ENCODE measurements around the gene SEL1L.
"Not testable (repeated sequence)": the region's sequence is repeated elsewhere in the genome, so short reads cannot be mapped to it uniquely, and the experiment has no call there.

The SEL1L gene

DNA sequence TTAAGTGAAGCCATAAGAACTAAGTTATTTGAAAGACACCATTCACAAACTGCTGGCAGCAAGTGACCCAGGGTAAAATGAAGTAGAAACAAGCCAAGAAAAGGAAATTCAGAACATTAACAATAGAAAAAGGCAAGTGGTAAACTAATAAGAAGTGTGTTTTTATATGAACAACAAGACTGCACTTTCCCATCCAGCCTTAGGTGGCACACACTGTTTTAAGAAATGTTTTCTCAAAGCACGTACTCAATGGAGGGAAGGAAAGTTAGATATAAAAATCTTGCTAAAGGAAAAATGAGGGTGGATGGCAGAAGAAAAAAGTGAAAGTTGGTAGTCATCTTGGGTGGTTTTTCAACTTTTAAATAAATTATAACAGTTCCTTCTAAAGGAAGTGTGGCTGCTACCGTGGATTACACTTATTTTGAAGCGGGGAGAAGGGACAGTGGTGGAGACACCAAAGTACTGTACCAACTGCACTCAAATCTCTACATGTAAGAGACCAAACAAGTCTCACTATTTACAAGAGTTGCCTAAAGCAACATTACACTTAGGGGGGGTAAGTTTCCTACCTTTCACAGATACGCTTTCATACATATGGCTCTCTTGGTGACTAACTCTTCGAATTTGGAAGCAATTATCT lies 58.8 kb downstream of the SEL1L start:
- in situ Hi-C loops (cut with MboI; ENCODE audit: low sequenced_read_pairs) = no loop called here

DNA sequence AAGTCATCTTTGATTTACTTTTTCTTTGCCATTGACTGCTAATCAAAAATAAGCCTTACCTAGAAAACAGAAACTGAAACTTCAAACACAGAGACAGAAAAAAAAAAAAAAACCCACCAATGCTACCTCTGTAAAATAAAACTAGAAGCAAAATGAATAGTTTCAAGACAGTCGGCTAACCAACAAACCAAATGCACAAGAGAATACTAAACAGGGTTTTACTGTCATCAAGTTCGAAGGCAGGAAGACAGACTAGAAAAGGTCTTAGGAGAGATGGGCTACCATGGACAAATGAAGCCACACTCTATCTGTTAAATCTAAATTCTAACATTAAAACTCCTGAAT lies 59.5 kb downstream of the SEL1L start:
- in situ Hi-C loops (cut with MboI; ENCODE audit: low sequenced_read_pairs) = no loop called here

DNA sequence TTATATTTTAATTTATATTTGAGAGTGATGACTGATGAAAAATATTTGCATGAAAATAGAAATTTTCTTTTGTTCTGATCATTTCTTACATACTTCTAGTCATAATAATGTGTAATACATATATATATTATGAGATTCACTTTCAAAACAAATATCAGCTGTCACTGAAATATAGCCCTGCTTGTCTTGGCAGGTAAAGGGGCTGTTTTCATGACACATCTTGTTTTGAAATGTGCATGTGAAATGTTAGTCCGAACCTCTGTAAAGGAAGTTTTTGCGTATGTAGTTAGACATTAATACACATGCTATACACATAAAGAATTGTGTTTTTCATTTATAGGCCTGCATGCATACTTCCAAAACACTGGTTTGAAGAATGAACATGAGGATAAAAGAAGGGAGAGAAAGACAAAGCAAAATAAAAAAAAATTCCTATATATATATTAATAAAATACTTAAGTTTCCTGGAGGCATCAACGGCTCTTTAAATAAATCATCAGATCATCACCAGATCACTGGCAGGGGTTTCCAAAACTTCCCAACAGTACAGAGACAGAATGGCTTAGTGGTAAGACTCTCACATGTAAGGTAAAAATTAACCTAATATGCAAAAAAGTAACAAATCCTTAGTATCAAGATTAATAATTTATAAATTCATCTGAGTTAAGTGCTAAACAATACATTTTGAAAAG lies 60.1 kb downstream of the SEL1L start:
- in situ Hi-C loops (cut with MboI; ENCODE audit: low sequenced_read_pairs) = no loop called here

DNA sequence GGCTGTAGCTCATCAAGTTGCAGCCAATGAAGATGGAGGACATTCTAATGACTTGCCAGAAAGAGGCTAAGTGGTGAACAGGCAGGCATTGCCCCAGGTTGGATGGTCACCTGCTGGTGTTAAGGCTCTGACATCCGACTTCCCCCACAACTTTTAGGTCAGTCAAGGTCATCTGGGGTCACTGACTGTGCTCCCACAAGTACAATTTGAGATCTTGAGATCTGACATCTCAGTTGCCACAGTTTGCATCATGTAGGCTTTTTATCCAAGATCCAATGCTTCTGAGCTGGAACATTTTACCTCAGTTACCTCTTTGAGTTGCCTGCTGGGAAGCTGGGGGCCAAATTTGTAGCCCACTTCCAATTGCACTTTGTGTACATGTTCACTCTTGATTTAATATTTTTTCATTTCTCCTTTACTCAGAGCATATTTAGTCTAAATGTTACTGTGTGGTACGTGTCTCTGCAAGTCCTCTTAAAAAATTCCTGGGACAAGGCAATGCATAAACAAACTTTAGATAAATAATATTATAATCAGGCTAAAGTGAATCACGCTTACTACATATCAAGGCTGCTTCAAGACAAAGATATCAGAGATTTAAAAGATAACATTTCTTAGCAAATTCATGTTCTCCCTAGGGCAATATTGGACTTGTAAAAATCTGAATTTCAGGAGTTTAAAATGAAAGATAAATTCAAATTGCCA lies 61.4 kb downstream of the SEL1L start:
- in situ Hi-C loops (cut with MboI; ENCODE audit: low sequenced_read_pairs) = no loop called here

DNA sequence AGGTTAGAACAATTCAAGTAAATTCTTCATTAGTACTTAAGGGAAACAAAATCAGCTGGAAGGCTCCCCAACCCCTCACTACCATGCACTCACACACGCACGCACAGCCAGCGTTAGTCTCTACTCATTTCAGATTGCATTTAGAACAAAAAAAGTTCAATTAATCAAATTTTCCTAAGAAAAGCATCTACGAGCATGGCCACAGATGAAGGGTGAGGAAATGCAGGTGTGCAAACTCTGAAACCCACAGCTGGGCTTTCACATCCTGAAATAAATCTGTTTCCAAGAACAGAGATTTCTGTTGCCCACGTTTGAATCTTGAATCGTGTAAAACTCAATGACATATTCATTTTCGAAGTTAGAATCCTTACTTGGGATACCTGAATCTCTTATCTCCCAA lies 62.6 kb downstream of the SEL1L start:
- in situ Hi-C loops (cut with MboI; ENCODE audit: low sequenced_read_pairs) = no loop called here

DNA sequence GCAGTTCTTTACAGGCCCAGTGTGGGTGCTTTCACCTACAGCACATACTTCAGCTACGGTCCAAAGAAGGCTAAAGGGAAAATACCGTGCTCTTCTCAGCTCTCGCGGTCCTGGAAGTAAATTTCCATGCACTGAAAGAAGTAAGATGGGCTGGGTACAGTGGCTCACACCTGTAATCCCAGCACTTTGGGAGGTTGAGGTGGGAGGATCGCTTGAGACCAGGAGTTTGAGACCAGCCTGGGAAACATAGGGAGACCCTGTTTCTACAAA lies 63.2 kb downstream of the SEL1L start:
- in situ Hi-C loops (cut with MboI; ENCODE audit: low sequenced_read_pairs) = not testable (repeated sequence)

DNA sequence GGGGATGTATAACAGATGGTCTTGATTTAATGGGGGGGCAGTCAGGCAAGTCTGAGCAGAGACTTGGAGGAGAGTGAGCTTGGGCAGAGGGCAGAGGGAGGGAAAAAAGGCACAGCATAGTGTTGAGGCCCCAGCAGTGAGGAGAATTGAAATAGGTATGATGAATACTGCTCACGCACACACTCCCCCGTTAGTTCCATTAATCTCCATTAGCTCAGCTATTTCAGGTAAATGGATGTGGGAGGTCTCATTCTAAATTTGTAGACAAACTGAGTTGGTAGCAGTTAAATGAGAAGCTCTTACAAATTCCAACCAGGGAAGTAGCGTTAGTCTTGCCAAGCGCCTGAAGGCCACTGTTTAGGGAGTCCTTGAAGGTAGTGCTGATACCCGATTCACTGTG lies 66.8 kb downstream of the SEL1L start:
- in situ Hi-C loops (cut with MboI; ENCODE audit: low sequenced_read_pairs) = no loop called here

DNA sequence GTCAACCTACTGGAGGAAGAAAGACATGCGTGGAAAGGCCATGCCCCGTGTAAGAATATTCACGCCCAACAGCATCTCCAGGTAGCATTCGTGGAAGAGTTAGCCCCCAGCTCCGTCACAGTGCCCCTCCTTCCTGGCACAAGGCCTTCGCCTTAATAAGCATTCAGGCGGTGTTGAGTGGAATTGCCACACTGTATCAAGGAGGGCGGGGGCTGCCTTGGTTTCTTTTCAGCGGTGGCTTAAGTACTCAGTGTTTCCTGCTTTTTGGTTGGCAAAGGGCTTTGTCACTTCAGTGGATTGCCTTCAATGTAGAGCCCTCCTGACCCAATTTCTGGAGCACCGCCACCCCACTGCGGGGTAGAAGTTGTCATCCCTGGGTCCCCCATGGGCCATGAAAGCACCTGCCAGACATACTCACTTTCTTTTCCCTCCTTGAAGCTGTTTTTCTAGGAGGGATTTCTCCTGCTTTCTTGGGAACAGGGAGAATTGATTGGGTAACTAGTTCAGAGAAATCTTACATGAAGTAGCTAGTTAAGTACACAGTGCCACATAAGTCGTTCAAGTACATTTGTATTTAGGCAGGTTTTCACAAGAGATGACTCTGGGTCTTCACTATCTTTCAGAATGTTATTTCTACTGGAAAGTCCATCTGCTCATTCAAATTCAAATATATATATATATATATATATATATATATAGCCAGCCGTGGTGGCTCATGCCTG lies 68.0 kb downstream of the SEL1L start:
- in situ Hi-C loops (cut with MboI; ENCODE audit: low sequenced_read_pairs) = no loop called here

DNA sequence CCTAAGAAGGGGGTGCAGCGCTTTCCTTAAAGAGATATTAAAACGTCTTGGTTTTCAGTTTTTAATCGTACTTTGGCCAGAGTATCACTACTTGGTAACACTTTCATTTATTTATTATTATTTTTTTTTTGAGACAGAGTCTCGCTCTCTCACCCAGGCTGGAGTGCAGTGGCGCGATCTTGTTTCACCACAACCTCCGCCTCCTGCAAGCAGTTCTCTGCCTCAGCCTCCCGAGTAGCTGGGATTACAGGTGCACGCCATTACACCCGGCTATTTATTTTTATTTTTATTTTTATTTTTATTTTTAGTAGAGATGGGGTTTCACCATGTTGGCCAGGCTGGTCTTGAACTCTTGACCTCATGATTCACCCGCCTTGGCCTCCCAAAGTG lies 68.7 kb downstream of the SEL1L start:
- in situ Hi-C loops (cut with MboI; ENCODE audit: low sequenced_read_pairs) = not testable (repeated sequence)

DNA sequence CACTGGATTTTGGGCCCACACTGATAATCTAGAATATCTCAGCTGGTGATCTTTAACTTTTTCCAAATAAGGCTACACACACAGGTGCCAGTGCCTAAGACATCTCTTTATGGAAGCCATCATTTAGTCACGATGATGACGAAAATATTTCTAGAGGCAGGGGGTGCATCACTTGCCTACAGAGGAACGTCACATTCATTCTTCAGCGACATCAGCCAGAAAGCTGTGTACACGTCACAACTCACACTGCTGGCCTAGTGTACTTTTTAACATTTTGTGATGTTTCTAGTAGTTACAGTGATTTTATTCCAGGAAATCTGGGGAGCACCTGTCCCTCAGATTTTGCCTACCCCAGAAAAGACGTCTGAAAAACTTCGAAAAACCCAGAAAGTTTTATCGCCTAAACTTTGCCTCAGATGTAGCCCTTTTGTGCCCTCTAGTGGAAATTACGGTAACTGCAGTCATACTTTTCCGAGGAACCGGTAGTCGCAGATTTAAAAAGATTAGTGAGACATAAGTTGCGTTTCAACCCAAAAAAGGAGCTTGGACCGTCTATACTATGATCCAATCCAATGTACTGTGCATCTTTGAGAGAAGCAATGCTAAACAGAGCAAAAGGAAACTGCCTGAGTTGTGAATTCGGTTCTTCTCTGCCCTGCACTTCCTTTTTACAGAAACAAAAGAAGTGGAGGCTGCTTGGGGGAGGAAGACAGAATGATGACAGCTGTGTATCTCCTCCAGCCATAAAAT lies 69.2 kb downstream of the SEL1L start:
- in situ Hi-C loops (cut with MboI; ENCODE audit: low sequenced_read_pairs) = no loop called here

DNA sequence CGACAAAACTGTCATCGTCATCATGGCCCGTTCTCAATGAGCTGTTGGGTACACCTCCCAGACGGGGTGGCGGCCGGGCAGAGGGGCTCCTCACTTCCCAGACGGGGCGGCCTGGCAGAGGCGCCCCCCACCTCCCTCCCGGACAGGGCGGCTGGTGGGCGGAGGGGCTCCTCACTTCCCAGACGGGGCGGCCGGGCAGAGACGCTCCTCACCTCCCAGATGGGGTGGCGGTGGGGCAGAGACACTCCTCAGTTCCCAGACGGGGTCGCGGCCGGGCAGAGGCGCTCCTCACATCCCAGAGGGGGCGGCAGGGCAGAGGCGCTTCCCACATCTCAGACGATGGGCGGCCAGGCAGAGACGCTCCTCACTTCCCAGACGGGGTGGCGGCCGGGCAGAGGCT lies 71.3 kb downstream of the SEL1L start:
- in situ Hi-C loops (cut with MboI; ENCODE audit: low sequenced_read_pairs) = not testable (repeated sequence)

DNA sequence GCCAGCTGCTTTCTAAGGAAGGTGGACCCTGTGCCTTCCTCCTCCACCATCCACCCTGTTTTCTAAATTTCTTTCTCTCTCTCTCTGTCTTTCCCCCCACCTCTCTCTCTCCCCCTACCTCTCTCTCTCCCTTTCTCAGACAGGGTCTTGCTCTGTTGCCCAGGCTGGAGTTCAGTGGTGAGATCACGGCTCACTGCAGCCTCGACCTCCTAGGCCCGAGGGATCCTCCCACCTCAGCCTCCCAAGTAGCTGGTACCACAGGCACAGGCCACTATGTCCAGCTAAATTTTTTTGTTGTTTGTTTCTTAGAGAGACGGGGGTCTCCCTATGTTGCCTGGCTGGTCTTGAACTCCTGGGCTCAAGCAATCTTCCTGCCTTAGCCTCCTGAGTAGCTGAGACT lies 73.7 kb downstream of the SEL1L start:
- in situ Hi-C loops (cut with MboI; ENCODE audit: low sequenced_read_pairs) = no loop called here

DNA sequence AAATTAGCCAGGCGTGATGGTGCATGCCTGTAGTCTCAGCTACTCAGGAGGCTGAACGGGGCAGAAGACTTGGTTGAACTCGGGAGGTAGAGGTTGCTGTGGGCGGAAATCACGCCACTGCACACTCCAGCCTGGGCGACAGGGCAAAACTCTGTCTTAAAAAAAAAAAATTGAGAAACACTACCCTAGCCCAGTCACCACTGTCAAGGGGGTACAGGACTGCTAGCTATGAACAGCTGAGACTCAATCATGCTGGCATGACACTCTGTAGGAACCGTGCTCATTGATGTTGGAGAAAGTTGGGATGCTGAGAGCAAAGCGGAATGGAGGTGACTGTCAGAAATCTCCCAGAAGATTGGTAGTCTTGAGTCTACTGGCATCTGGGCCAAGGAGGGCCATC lies 75.3 kb downstream of the SEL1L start:
- in situ Hi-C loops (cut with MboI; ENCODE audit: low sequenced_read_pairs) = no loop called here

DNA sequence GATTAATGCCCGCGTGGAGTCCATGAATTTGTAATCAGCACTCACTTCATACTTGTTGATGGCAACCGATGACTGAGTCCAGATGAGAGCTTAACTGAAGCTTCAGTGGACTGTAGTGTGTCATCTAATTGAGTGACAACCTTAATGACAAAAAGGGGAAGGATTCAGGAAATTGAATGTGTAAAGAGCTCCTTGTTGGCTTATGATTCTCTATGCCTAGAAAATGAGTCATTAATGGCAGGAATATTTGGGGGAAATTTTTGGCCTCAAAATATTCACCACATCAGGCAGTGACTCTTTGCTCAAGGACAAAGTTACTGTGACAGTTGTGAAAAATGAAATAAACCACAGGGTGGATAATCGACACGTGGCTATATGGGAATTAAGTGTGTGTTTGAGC lies 78.3 kb downstream of the SEL1L start:
- in situ Hi-C loops (cut with MboI; ENCODE audit: low sequenced_read_pairs) = no loop called here

DNA sequence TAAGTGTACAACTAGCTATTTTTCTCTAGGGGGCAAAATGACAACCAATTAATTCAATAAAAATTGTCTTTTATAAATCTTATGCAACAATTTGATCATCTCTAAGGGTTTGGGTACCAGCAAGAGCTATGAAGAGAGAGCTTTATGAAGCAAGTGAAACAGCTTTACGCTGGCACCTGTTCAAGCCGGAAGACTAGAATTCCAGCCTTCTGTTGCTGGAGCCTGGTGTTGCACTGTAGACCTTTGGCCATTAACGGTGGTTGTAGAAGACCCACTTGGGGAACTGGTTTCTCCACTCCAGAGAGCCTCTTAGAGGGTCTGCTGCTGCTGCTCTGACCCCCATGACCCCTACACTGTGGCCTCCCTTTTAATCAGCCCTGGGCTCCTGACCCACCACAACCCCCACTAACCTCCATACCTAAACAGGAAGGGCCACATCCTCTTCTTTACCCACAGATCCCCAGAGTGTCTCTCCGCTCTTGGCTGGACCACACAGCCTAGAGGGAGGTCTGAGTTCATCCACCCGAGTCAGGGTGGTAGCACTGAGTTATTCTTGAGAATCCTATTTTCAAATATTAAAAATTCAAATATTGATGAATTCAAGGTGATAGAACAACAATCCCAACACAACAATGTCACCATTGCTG lies 79.0 kb downstream of the SEL1L start:
- in situ Hi-C loops (cut with MboI; ENCODE audit: low sequenced_read_pairs) = no loop called here

DNA sequence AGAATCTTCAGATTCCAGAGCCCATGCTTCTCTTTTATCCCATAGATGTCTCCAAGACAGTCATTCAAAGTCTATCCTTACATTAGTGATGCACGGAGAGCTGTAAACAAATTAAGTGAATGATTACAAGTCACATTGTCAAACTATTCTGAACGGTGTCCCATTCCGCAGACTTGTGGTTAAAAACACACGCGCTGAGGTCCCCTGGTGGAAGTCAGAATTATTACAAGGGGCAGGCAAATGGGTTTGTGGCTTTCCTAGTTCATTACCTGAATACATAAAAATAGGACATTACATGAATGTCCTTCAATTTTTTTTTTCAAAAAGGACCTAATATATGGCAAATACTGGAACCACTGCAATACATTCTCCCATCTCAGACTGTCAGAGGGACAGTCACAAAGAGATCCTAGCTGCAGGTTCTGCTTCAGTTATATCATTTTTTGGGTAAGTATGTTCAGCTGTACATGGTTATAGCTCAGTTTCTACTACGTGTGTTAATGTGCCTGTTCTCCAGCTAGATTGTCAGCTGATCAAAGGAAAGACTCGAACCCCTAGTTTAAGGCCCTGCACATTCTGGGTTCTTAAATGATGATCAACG lies 80.4 kb downstream of the SEL1L start:
- in situ Hi-C loops (cut with MboI; ENCODE audit: low sequenced_read_pairs) = no loop called here

DNA sequence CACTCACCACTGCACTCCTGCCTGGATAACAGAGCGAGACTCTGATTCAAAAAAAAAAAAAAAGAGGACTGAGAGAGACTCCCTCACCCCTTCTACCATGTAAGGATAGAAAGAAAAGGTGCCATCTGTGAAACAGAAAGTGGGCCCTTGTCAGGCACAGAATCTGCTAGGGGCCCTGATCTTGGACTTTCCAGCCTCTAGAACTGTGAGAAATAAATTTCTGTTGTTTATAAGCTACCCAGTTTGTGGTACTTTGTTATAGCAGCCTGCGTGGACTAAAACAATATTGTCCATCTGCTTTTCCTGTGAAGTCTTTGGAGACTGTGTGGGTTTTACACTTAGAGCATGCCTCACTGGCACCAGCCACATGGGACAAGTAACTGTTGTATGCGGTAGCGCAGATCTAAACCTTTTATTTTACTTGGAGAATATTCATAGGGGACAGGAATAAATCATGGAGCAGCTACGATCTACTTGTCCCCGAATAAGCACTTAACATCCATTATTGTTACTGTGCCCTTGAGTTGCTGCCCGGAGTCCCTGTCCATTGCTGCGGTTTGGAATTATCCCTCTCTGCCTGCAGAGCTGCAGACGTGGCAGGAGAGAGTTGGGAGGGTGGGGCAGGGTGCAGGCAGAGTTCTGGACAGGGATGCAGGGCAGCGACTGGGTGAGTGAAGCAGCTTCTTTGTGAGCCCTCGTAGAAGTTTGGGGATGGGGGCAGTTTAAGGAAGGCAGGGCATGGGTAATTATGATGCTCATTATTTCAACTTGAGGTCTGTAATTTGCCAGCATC lies 81.1 kb downstream of the SEL1L start:
- in situ Hi-C loops (cut with MboI; ENCODE audit: low sequenced_read_pairs) = no loop called here

DNA sequence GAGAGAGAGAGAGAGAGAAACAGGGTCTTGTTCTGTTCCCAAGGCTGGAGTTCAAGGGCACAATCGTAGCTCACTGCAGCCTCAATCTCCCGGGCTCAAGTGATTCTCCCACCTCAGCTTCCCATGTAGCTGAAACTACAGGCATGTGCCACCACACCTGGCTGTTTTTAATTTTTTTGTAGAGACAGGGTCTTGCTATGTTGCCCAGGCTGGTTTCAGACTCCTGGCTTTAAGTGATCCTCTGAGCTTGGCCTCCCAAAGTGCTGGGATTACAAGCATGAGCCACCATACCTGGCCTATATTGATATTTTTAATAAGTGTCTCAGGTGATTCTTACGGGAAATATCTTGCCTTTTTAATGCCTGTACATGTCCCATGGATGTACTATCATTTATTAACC lies 82.7 kb downstream of the SEL1L start:
- in situ Hi-C loops (cut with MboI; ENCODE audit: low sequenced_read_pairs) = no loop called here

DNA sequence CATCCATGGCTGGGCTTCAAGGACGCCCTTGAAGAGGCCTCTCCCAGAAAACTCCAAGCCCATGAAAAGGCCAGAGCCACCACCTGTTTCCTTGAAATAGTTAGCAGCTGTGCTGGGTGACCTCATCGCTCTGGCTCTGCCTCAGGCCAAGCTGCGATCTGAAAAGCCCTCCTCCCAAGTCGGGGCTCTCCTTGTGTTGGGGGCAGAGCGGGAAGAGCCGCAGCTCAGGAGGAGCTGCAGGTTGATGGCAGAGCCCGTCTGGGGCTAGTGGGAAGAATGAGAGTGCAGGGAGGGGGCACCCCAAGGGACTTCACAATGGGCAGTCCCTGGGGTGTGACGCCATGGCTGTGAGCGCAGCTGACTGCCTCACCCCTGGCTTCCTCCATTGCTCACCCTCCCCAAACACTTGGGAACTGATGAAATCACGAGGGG lies 83.5 kb downstream of the SEL1L start:
- in situ Hi-C loops (cut with MboI; ENCODE audit: low sequenced_read_pairs) = no loop called here

DNA sequence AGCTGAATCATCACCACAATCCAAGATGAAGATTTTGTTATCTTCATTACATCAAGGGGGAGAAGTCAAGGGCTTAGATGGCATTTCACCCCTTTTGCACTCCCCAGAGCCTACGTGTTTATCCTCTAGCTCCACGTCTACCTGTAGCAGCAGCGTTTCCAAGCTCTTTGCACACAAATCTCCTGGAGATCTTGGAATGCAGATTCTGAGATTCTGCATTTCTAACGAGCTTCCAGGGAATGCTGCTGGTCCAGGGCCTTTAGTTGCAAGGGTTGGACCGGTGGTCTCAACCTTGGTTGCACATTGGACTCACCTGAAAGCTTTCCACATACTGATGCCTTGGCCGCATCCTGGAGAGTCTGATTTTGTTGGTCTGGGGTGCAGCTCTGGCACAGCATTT lies 84.1 kb downstream of the SEL1L start:
- in situ Hi-C loops (cut with MboI; ENCODE audit: low sequenced_read_pairs) = no loop called here
